IMR-90 (cell line): ENCODE results near the gene INPP5B.

Experiments used
- BHLHE40 ChIP-seq: fragments of 150-350 bp; IDR thresholded peaks from 2 replicates; pipeline ENCODE4 v1.6.1; 2016; ENCODE audit warnings: mild to moderate bottlenecking, low read depth, low read length
- CEBPB ChIP-seq: IDR thresholded peaks from 2 replicates; pipeline ENCODE4 v1.6.1; 2012; ENCODE audit warnings: low read depth, low read length, improper control_type of control experiment
- CTCF ChIP-seq: conservative IDR thresholded peaks from 2 replicates; pipeline ENCODE4 v1.5.1; 2012; ENCODE audit warnings: mild to moderate bottlenecking, low read depth, low read length, improper control_type of control experiment
- POLR2A ChIP-seq: IDR thresholded peaks from 2 replicates; pipeline ENCODE4 v1.6.1; 2012; ENCODE audit warnings: mild to moderate bottlenecking, low read depth, low read length
- RCOR1 ChIP-seq: IDR thresholded peaks from 2 replicates; pipeline ENCODE4 v1.6.1; 2012; ENCODE audit warnings: mild to moderate bottlenecking, low read length, improper control_type of control experiment; ENCODE audit not compliant: insufficient replicate concordance

- TF ChIP-seq POLR2A: no peak
- TF ChIP-seq CEBPB: no peak
- no peak for TF ChIP-seq BHLHE40
- TF ChIP-seq CTCF: peak; percentile 45
- no peak for TF ChIP-seq RCOR1
Observed at GRCh38 chr1:37919277-37919676, 27.6 kb downstream of the INPP5B start.
